H9 (cell line): ENCODE measurements around the gene SERPINH1. TPM values are rescaled to one million over a fixed set of nuclear protein-coding genes. Genes with fewer than 3 reads are reported as not detected.

Experiments
- DNase-seq: peaks from one replicate; pipeline ENCODE4 v3.0.0-alpha.2; 2017
- H2AFZ ChIP-seq: one replicate; pipeline ENCODE4 v1.6.1; 2013; ENCODE audit warnings: mild to moderate bottlenecking, low read length, control low read depth, moderate library complexity
- H2AK5ac ChIP-seq: 2 replicates; pipeline ENCODE4 v1.6.1; 2013; ENCODE audit warnings: low read length, control low read depth, mixed read lengths; ENCODE audit not compliant: insufficient read length
- H2BK120ac ChIP-seq: one replicate; pipeline ENCODE4 v1.6.1; 2013; ENCODE audit warnings: low read depth, mild to moderate bottlenecking, low read length, control low read depth, inconsistent platforms; ENCODE audit not compliant: poor library complexity, severe bottlenecking
- H2BK12ac ChIP-seq: 2 replicates; pipeline ENCODE4 v1.6.1; 2013; ENCODE audit warnings: low read length, control low read depth, mixed read lengths, low read depth; ENCODE audit not compliant: insufficient read length
- H2BK15ac ChIP-seq: 2 replicates; pipeline ENCODE4 v1.6.1; 2013; ENCODE audit warnings: low read depth, low read length, control low read depth
- H2BK20ac ChIP-seq: one replicate; pipeline ENCODE4 v1.6.1; 2013; ENCODE audit warnings: low read depth, mild to moderate bottlenecking, low read length, control low read depth, inconsistent platforms; ENCODE audit not compliant: poor library complexity, severe bottlenecking
- H2BK5ac ChIP-seq: 2 replicates; pipeline ENCODE4 v1.6.1; 2013; ENCODE audit warnings: low read length, control low read depth, mixed read lengths; ENCODE audit not compliant: insufficient read length
- H3K14ac ChIP-seq: 2 replicates; pipeline ENCODE4 v1.6.1; 2013; ENCODE audit warnings: low read length, control low read depth; ENCODE audit not compliant: insufficient read depth
- H3K18ac ChIP-seq: 2 replicates; pipeline ENCODE4 v1.6.1; 2013; ENCODE audit warnings: low read depth, mild to moderate bottlenecking, mixed read lengths, low read length, control low read depth; ENCODE audit not compliant: insufficient read length
- H3K23ac ChIP-seq: 2 replicates; pipeline ENCODE4 v1.6.1; 2013; ENCODE audit warnings: low read length, control low read depth, mixed read lengths, low read depth; ENCODE audit not compliant: insufficient read length
- H3K23me2 ChIP-seq: 2 replicates; pipeline ENCODE4 v1.6.1; 2013; ENCODE audit warnings: low read depth, mild to moderate bottlenecking, mixed read lengths, low read length, control low read depth; ENCODE audit not compliant: insufficient read length, poor library complexity, severe bottlenecking
- H3K27ac ChIP-seq: 2 replicates; pipeline ENCODE4 v1.5.1; 2013; ENCODE audit warnings: low read length, control low read depth, mixed read lengths, low read depth; ENCODE audit not compliant: insufficient read length
- H3K27me3 ChIP-seq: 2 replicates; pipeline ENCODE4 v1.6.1; 2013; ENCODE audit warnings: low read length, control low read depth, inconsistent platforms; ENCODE audit not compliant: insufficient read depth
- H3K4ac ChIP-seq: 2 replicates; pipeline ENCODE4 v1.6.1; 2013; ENCODE audit warnings: low read depth, mild to moderate bottlenecking, control low read depth, inconsistent platforms, low read length, moderate library complexity
- H3K4me1 ChIP-seq: 2 replicates; pipeline ENCODE4 v1.6.1; 2013; ENCODE audit warnings: low read length, control low read depth, inconsistent platforms; ENCODE audit not compliant: insufficient read depth
- H3K4me2 ChIP-seq: 2 replicates; pipeline ENCODE4 v1.6.1; 2013; ENCODE audit warnings: low read length, control low read depth, mixed read lengths; ENCODE audit not compliant: insufficient read length, insufficient read depth
- H3K56ac ChIP-seq: 2 replicates; pipeline ENCODE4 v1.6.1; 2013; ENCODE audit warnings: low read depth, mild to moderate bottlenecking, mixed read lengths, low read length, control low read depth; ENCODE audit not compliant: insufficient read length
- H3K79me1 ChIP-seq: 2 replicates; pipeline ENCODE4 v1.6.1; 2013; ENCODE audit warnings: low read depth, mild to moderate bottlenecking, moderate library complexity, low read length, control low read depth, inconsistent platforms; ENCODE audit not compliant: insufficient read depth, poor library complexity, severe bottlenecking
- H3K79me2 ChIP-seq: 2 replicates; pipeline ENCODE4 v1.6.1; 2013; ENCODE audit warnings: low read length, control low read depth, inconsistent platforms; ENCODE audit not compliant: insufficient read depth
- H3K9ac ChIP-seq: 2 replicates; pipeline ENCODE4 v1.6.1; 2013; ENCODE audit warnings: low read length, control low read depth, mixed read lengths; ENCODE audit not compliant: insufficient read length; ENCODE audit errors: extremely low read depth
- H3K9me3 ChIP-seq: one replicate; pipeline ENCODE4 v1.6.1; 2013; ENCODE audit warnings: low read depth, low read length, inconsistent platforms; ENCODE audit not compliant: control insufficient read depth
- H3T11ph ChIP-seq: one replicate; pipeline ENCODE4 v1.6.1; 2013; ENCODE audit warnings: mild to moderate bottlenecking, low read length, control low read depth, inconsistent platforms
- H4K20me1 ChIP-seq: one replicate; pipeline ENCODE4 v1.6.1; 2013; ENCODE audit not compliant: control insufficient read depth, insufficient read length, insufficient read depth
- H4K5ac ChIP-seq: 2 replicates; pipeline ENCODE4 v1.6.1; 2013; ENCODE audit warnings: low read depth, mild to moderate bottlenecking, mixed read lengths, low read length, control low read depth; ENCODE audit not compliant: insufficient read length
- H4K8ac ChIP-seq: replicated peaks from 2 replicates; pipeline ENCODE4 v1.6.1; 2013; ENCODE audit warnings: low read length, control low read depth, mixed read lengths, low read depth; ENCODE audit not compliant: insufficient read length
- H4K91ac ChIP-seq: 2 replicates; pipeline ENCODE4 v1.6.1; 2013; ENCODE audit warnings: low read depth, mild to moderate bottlenecking, moderate library complexity, mixed read lengths, low read length, control low read depth; ENCODE audit not compliant: insufficient read length
- H3K27ac Mint-ChIP-seq, 3 experiments: 2 replicates in 2 of 3; 3 replicates in 1 of 3; pipeline ENCODE4 v1.8.0; 2020 to 2021; ENCODE audit warnings: mixed read lengths in 3 of 3, mild to moderate bottlenecking in 1 of 3, moderate library complexity in 1 of 3
- H3K27me3 Mint-ChIP-seq: 2 replicates; pipeline ENCODE4 v1.8.0; 2021; ENCODE audit warnings: low read depth, mild to moderate bottlenecking, moderate library complexity, mixed read lengths
- H3K36me3 Mint-ChIP-seq, 3 experiments: 2 replicates in 2 of 3; 3 replicates in 1 of 3; pipeline ENCODE4 v1.8.0; 2020 to 2021; ENCODE audit warnings: low read depth in 3 of 3, mixed read lengths in 3 of 3; ENCODE audit not compliant: insufficient read depth in 1 of 3
- H3K4me1 Mint-ChIP-seq, 2 experiments: 2 replicates each; pipeline ENCODE4 v1.8.0; 2020; ENCODE audit warnings: mixed read lengths in 2 of 2
- H3K4me3 Mint-ChIP-seq, 2 experiments: 2 replicates in 1 of 2; 3 replicates in 1 of 2; pipeline ENCODE4 v1.8.0; 2020 to 2021; ENCODE audit warnings: mild to moderate bottlenecking in 2 of 2, mixed read lengths in 2 of 2, moderate library complexity in 1 of 2
- H3K9me3 Mint-ChIP-seq, 2 experiments: 2 replicates in 1 of 2; 3 replicates in 1 of 2; pipeline ENCODE4 v1.8.0; 2020; ENCODE audit warnings: mild to moderate bottlenecking in 2 of 2, mixed read lengths in 2 of 2, moderate library complexity in 1 of 2
- WGBS: extraction: QIAGEN DNeasy Blood & Tissue Kit; methylation state at CpG from one replicate; pipeline ENCODE4 v1.1.7; 2013; ENCODE audit warnings: missing lambda C conversion rate, low lambda C conversion rate, mixed read lengths; ENCODE audit not compliant: insufficient read length; ENCODE audit errors: extremely low coverage; 5-methylcytosine and 5-hydroxymethylcytosine counted together
- total RNA-seq: library from RNA; stranded (reverse); gene quantifications from 2 replicates; pipeline ENCODE4 v1.2.1, GENCODE V29; 2021
- TF ChIP-seq, protein P1 (sequence below): fragments of 200-600 bp; sonication (generic); conservative IDR thresholded peaks from 3 replicates; pipeline ENCODE4 v1.8.0; 2021; ENCODE audit warnings: antibody characterized with exemption, mild to moderate bottlenecking

SERPINH1 gene
- total RNA-seq, 1 experiment from 2014 or later, result 253 TPM

DNA sequence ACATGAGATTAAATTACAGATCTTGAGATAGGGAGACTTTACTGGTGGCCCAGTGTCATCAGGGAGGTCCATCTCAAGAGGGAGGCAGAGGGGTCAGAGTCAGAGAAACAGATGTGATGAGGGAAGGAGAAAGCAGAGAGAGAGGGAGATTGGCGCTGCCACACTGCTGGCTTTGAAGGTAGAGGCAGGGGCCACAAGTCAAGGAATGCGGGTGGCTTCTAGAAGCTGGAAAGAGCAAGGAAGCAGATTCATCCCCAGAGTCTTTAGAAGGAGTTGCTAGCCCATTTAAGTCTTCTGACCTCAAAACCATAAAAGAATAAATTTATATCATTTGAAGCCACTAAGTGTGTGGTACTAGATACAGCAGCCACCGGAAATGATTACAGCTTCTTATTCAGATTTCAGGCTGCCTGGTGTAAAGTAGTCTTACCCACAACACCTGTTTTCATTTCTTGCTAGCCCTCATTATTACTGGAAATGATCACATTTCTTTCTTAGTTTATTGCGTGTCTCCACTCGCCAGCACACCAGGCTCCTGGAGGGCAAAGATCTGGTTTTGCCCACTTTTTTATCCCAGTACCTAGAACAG is 12.6 kb upstream of the SERPINH1 start:
- H2AFZ ChIP-seq, result no peak overlapping the region
- peaks cover 4% of the 10 kb centered on the region; the same call in 1 of the 2 replicates for H3K27me3 Mint-ChIP-seq
- no peak overlapping the region for H4K8ac ChIP-seq
- no peak overlapping the region for H3K56ac ChIP-seq
- H2BK120ac ChIP-seq, result no peak overlapping the region
- H3K27me3 ChIP-seq, result no peaks in the 10 kb centered on the region
- H3T11ph ChIP-seq, result no peak overlapping the region
- TF ChIP-seq, protein P1, sequence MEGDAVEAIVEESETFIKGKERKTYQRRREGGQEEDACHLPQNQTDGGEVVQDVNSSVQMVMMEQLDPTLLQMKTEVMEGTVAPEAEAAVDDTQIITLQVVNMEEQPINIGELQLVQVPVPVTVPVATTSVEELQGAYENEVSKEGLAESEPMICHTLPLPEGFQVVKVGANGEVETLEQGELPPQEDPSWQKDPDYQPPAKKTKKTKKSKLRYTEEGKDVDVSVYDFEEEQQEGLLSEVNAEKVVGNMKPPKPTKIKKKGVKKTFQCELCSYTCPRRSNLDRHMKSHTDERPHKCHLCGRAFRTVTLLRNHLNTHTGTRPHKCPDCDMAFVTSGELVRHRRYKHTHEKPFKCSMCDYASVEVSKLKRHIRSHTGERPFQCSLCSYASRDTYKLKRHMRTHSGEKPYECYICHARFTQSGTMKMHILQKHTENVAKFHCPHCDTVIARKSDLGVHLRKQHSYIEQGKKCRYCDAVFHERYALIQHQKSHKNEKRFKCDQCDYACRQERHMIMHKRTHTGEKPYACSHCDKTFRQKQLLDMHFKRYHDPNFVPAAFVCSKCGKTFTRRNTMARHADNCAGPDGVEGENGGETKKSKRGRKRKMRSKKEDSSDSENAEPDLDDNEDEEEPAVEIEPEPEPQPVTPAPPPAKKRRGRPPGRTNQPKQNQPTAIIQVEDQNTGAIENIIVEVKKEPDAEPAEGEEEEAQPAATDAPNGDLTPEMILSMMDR, result no peak
- H3K18ac ChIP-seq, result no peak overlapping the region
- no peak overlapping the region for H3K4me2 ChIP-seq
- H3K79me2 ChIP-seq, result no peaks in the 10 kb centered on the region
- no peaks in the 10 kb centered on the region for H3K79me1 ChIP-seq
- no peaks in the 10 kb centered on the region for H3K23me2 ChIP-seq
- peaks cover 0 to 4% (median 0%) of the 10 kb centered on the region in 3 experiments; a peak in 1 of 7 replicates for H3K36me3 Mint-ChIP-seq
- H2BK20ac ChIP-seq, result no peak overlapping the region
- no peak for DNase-seq
- H3K9ac ChIP-seq, result no peak overlapping the region
- H3K27ac ChIP-seq, result no peak overlapping the region
- no peak overlapping the region for H4K5ac ChIP-seq
- H4K20me1 ChIP-seq, result no peaks in the 10 kb centered on the region
- no peak overlapping the region for H2BK5ac ChIP-seq
- H2BK15ac ChIP-seq, result no peak overlapping the region
- peaks cover 0 to 3% of the 10 kb centered on the region in 2 experiments; a peak in 1 of 5 replicates for H3K9me3 Mint-ChIP-seq
- H2AK5ac ChIP-seq, result no peak overlapping the region
- peaks cover 15 to 26% of the 10 kb centered on the region in 2 experiments for H3K4me1 Mint-ChIP-seq
- no peak overlapping the region; a peak in 1 of 7 replicates for H3K27ac Mint-ChIP-seq
- H4K91ac ChIP-seq, result no peak overlapping the region
- no peaks in the 10 kb centered on the region for H3K4me1 ChIP-seq
- H3K4ac ChIP-seq, result no peak overlapping the region
- H2BK12ac ChIP-seq, result no peak overlapping the region
- no peak overlapping the region for H3K23ac ChIP-seq
- no peak overlapping the region for H3K4me3 Mint-ChIP-seq
- no peaks in the 10 kb centered on the region for H3K9me3 ChIP-seq
- H3K14ac ChIP-seq, result no peak overlapping the region
- no CpG with 5 or more reads among the region's 5 CpGs for WGBS
